Fibroblast of skin of right quadriceps (primary cell): ENCODE data around the gene TMC1.

ENCODE experiments used
- DNase-seq: peaks from one replicate; pipeline ENCODE4 v3.0.0-alpha.2; 2013

TMC1 gene

DNA sequence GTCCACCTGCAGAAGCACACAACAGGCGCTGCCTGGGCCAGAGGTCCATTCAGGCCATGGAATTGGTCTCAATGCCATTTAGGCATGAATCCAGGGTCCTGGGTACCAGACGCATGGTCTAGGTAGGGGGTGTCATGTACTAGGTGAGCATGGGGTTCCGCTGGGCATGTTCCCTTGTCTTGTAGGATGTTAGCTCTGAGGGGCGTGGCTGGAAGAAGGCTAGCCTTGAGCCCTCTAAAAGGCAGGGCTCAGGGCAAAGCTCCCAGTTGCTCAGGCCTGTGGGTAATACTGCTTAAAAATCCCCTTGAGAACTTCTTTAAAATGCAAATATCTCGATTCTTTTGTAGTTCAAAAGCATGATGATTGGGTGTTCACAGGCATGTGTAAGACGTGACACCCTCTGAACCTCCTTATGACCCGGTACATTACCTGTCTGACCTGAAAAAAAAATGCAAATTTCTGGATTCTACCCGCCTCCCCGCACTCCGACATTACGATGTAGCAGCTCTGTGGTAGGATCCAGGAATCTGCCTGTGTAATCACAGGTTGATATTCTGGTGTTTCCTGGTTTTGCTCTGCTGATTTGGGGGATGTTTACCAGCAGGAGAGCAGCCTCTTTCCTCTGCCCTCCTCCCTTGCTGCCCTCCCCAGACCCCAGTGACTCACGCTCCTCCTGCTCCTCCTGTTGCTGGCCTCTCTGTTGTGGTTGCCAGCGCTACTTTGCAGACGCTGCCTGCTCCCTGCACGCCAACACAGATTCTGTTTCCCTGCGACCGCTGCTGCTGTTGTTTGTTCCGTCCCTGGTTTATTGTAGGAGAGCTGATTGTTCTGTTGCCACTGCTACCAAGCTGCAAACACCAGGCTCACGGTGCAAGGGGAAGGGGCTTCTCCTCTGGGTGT lies 5.7 kb downstream of the TMC1 start:
- peak; percentile 89 for DNase-seq

DNA sequence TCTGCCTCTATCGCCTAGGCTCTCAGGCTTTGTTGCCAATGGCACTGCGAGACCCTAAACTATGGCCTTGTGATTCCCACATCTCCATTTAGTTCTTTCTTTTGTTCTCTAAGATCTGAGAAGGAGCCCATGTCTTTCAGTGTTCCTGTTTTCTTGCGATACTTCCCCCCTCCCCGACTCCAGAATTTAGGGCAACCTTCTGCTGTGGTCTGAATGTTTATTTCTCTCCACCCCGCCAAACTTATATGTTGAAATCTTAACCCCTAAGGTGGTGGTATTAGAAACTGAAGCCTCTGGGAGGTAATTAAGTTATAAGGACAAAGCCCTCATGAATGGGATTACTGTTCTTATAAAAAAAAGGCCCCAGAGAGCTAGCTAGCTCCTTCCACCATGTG lies 6.4 kb downstream of the TMC1 start:
- no peak for DNase-seq

- no peak for DNase-seq
Observed at GRCh38 chr9:72529531-72529930, 8.1 kb downstream of the TMC1 start.

DNA sequence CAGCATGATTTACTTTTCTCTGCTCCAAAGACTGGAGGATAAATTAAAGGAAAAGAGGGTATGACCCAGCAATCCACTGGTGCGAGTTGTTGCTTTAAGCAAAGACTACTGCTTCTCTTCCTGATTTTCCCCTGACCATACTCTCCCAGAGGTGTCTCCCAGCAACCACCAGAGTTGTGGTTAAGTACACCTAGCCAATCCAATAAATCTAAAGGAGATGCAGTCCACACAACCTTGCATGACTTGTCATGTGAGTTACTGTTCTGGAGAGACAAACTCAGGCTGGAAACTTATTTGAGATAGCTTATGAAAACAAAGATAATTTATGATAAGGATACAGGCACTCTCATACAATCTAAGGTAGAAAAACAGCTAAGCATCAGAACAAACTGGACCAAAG lies 11.9 kb downstream of the TMC1 start:
- DNase-seq, result peak; percentile 36

DNA sequence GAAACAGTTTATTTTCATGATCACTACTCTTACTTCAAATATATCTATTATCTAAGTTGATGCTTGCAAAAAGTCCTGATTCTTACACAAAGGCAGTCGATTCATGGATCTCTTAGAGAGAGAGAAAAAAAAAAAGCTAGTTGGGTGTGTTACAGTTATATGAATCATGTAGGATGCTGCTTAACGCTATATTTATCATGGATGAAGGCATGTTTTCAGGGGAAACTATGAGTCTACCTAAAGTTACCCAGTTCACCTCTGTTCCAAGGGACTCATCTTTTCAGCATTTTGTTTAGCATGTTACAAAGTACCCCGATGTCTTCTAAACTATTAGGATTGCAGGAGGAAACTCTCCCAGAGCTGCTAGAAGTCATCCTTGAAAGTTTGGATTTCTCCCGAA lies 13.5 kb downstream of the TMC1 start:
- no peak for DNase-seq

DNA sequence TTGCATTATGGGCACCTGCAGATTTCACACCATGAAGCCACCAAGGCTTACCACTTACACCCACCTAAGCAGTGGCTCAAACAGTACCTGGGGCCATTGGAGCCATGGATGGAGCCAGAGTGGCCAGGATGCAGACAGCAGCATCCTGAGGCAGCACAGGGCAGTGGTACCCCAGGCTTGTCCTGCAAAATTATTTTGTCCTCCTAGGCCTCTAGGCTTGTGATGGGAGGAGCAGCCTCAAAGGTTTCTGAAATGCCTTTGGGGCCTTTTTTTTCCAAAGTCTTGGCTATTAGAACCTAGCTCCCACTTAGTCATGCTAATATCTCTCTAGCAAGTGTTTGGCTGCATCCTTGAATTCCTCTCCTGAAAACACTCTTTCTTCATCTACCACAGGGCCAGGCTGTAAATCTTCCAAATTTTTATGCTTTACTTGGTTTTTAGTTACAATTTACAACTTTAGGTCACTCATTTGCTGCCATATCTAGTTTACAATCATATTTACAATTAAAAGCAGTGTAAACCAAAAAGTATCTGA lies 15.7 kb downstream of the TMC1 start:
- no peak for DNase-seq

GRCh38 chr9:72537671-72538070 lies 16.3 kb downstream of the TMC1 start:
- no peak for DNase-seq

DNA sequence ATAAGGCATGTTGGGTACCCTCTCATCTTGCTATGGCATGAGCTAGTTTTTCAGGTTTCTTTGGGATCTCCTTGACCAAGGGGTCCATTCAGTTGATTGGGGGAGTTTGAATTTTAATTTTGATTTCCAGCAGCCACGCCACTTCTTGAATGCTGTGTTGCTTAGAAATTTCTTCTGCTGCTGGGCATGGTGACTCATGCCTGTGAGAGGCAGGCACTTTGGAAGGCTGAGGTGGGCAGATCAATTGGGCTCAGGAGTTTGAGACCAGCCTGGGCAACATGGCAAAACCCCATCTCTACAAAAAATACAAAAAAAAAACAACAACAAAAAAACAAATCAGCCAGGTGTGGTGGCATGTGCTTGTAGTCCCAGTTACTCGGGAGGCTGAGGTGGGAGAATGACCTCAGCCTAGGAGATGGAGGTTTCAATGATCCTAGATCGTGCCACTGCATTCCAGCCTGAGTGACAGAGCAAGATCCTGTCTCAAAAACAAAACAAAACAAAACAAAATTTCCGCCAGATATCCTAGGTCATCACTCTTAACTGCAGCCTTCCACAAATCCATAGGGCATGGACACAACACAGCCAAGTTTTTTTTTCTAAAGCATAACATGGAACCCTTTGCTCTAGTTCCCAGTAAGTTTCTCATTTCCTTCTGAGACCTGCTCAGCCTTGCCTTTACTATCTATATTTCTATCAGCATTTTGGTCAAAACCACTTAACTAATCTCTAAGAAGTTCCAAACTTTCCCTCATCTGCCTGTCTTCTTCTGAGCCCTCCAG lies 17.7 kb downstream of the TMC1 start:
- no peak for DNase-seq

- DNase-seq, result no peak
Observed at GRCh38 chr9:72539824-72540347, 18.5 kb downstream of the TMC1 start.

- peak; percentile 17 for DNase-seq
Observed at GRCh38 chr9:72540348-72540873, 19.0 kb downstream of the TMC1 start.

DNA sequence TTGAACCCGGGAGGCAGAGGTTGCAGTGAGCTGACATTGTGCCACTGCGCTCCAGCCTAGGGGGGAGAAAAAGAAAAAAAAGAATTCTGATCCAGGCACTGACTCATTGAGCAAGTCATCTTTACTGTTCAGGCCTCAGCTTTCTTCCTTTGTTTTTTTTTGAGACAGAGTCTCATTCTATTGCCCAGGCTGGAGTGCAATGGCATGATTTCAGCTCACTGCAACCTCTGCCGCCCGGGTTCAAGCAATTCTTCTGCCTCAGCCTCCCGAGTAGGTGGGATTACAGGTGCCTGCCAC lies 21.1 kb downstream of the TMC1 start:
- peak; percentile 52 for DNase-seq

DNA sequence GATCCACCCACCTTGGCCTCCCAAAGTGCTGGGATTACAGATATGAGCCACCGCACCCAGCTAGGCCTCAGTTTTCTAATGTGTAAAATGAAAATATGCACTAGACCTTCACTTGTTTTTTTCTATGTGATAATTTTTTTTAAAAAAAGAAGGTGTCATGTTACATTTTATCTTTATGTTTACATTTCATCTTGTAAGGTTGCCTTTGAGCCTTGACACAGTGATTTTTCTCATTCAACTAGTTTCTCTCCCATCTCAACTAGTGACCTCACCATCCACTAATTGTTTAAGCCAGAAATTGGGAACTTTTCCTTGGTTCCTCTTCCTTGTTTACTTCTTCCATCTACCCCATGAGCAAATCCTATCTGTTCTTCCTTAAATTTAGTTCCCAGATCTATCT lies 21.5 kb downstream of the TMC1 start:
- no peak for DNase-seq

DNA sequence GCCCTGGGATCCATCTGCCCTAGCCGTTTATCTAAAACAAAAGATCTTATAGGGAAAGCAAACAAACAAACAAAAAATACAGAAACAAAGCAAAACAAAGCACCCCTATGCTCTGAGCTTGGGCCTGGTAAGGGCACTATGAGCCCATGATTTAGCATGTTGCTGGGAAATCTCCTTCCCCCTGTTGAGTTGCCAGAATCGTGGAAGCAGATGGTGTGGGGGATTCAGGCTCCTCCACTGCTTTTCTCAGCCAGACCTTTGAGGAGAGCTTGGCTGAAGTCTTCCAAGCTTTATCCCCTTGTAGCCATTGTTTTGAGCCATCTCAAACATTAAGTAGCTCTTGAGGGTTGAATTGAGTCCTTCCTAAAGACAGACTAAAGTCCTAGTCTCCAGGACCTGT lies 29.9 kb downstream of the TMC1 start:
- DNase-seq, result no peak

DNA sequence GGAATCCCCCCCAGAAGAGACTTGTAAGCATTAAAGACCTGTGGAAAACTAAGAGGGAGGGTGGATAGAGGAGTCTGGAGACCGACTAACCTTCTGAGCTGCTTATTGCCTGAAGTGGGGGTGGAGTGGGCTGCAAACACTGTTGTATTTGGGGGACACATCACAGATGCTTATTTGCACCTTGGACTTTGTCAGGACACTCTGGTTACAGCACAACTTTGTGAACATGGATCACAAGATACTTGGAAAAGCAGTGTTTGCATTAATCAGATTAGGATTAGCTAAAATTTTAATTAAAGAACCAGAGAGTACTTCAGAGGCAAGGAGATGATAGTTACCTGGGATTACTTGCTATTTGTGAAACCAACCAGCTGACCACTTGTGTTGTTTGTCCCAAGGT lies 30.9 kb downstream of the TMC1 start:
- no peak for DNase-seq

DNA sequence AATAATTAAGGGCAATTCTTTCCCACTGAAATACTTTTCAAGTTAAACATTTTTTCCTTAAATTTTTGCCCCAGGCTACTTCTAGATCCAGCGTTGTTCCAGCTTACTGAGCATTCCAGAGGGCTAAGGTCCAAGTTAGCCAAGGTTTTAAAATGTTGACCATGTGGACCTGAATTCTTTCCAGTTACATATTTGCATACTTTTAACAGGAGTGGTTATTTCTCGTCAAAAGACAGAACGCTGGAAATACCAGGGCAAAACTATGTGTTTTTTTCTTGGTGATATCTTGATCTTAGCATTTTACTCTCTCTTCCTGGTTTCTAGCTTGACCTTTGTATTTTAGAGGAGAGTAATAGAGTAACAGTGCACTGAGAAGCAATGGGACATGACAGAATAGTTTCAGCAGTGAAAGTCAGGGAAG lies 32.8 kb downstream of the TMC1 start:
- peak; percentile 89 for DNase-seq

GRCh38 chr9:72557549-72557948 lies 36.1 kb downstream of the TMC1 start:
- DNase-seq, result peak; percentile 89

GRCh38 chr9:72560086-72560485 lies 38.7 kb downstream of the TMC1 start:
- no peak for DNase-seq

DNA sequence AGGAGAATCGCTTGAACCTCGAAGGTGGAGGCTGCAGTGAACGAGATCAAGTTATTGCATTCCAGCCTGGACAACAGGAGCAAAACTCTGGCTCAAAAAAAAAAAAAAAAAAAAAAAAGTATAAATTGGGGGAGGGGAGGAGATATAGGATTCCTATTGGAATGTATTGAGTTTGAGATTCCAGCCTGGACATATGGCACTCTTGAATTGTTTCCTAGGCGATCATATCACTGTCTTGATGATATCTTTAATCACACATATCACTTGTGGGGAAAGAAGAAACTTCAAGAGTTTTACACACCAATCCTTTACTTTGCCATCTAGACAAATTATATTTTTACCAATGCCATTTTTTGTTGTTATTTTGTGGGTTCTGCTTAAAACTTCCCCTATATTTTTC lies 42.4 kb downstream of the TMC1 start:
- DNase-seq, result no peak

DNA sequence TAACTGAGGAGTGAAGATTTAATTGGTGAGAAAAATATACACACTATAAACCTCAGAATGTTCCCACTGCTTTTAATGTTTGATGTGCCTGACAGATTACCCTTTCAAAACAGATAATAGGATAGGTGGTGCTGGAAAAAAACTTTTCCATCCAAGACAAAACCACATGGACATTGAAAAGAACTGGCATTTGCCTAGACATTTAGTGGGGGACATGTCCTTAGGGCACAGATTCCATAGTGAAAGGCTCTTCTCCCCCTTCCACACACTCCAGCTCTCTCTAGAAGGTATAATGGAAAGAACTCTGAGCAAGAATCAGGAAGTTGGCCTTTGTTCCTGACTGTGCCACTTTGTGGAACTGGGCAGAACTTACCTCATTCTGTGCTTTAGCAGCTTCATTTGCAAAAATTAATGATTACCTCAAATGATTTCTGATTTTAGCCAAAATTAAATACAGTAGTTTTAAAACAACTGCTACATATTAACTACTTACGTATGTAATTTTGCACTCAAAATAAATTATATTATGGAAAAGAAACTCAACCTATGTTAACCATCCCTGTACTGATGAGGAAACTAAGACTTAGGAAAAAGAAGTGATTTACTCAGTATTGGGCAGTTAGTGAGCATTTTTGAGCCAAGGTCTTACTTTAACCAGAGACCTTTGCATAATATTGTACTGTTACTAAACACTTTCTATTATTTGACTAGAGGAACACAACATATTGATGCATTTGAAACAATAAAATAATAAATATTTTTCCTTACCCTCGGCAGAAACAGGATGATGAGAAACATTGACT lies 43.3 kb downstream of the TMC1 start:
- no peak for DNase-seq

GRCh38 chr9:72565535-72565934 lies 44.1 kb downstream of the TMC1 start:
- DNase-seq, result no peak

DNA sequence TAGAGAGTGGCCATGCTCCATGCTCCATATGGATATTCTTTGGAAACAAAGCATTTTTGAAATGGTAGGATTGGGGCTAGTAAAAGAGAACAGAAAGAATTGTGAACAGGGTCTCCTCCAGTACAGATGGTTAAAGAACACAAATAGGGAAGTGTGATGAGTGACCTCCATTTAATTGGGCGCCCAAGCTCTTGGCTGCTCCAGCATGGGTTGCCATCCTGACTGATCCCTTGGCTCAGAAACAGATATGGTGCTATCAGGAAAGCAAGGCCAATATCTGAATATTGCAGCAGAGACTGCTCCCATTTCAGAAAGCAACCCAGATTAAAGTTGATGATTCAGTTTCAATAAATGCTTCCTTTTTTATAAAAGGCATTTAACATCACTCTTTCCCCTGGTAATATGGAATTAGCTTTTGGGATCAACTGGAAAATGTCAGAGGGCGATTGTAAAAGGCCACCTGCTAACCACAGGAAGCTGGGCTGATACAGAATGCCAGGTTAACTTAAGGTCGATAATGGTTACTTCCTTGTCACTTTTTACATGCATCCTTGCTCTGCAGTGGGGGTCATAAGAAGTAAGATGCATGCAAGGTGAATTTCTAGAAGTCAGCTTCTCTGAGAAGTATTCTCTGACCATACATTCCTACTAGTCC lies 52.9 kb downstream of the TMC1 start:
- no peak for DNase-seq

- no peak for DNase-seq
Observed at GRCh38 chr9:72575666-72576065, 54.3 kb downstream of the TMC1 start.
